Measurements from ENCODE around the gene UCN3. TPM values are rescaled to one million over a fixed set of nuclear protein-coding genes. Genes with fewer than 3 reads are reported as not detected.

Gene UCN3
- total and polyA plus RNA-seq, 2 experiments from 2014 or later: not detected

GRCh38 chr10:5390607-5391205 is 25.9 kb downstream of the UCN3 start:
- WGBS (ENCODE audit: low lambda C conversion rate, missing lambda C conversion rate): 97% methylated on average over 1 of the region's 1 CpG
- Histone ChIP-seq H4K20me1 (ENCODE audit: insufficient read depth, poor library complexity, severe bottlenecking) (no peaks in the 10 kb centered on the region), H3K36me3 (replicated peaks; ENCODE audit: insufficient read depth, low read depth) (no peaks in the 10 kb centered on the region), H3K4me3 (no peak overlapping the region), H2AFZ (no peak overlapping the region), H3K27ac (no peak overlapping the region), H3K79me2 (no peaks in the 10 kb centered on the region), H3K4me2 (no peak overlapping the region), H3K9me2 (replicated peaks; ENCODE audit: insufficient read depth) (no peaks in the 10 kb centered on the region), H3K9me3 (ENCODE audit: low read depth) (peaks cover 12% of the 10 kb centered on the region), H3K27me3 (no peaks in the 10 kb centered on the region), H3K4me1 (ENCODE audit: insufficient read depth) (no peaks in the 10 kb centered on the region)
- TF ChIP-seq, protein P1, sequence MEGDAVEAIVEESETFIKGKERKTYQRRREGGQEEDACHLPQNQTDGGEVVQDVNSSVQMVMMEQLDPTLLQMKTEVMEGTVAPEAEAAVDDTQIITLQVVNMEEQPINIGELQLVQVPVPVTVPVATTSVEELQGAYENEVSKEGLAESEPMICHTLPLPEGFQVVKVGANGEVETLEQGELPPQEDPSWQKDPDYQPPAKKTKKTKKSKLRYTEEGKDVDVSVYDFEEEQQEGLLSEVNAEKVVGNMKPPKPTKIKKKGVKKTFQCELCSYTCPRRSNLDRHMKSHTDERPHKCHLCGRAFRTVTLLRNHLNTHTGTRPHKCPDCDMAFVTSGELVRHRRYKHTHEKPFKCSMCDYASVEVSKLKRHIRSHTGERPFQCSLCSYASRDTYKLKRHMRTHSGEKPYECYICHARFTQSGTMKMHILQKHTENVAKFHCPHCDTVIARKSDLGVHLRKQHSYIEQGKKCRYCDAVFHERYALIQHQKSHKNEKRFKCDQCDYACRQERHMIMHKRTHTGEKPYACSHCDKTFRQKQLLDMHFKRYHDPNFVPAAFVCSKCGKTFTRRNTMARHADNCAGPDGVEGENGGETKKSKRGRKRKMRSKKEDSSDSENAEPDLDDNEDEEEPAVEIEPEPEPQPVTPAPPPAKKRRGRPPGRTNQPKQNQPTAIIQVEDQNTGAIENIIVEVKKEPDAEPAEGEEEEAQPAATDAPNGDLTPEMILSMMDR (IDR thresholded peaks at IDR 0.05; ENCODE audit: poor library complexity): no peak
- no peak for TF ChIP-seq EZH2phosphoT487 (IDR thresholded peaks at IDR 0.05; ENCODE audit: low read depth, severe bottlenecking, unreplicated experiment)
- no peak for TF ChIP-seq EZH2 (IDR thresholded peaks at IDR 0.05; ENCODE audit: borderline replicate concordance)
- no peak for DNase-seq (ENCODE audit: low spot score)

GRCh38 chr10:5391790-5392189 is 27.0 kb downstream of the UCN3 start:
- no peak overlapping the region for H3K27ac ChIP-seq
- no peaks in the 10 kb centered on the region for H3K4me1 ChIP-seq (ENCODE audit: insufficient read depth)
- no peak overlapping the region for H3K4me2 ChIP-seq
- TF ChIP-seq, protein P1 (IDR thresholded peaks at IDR 0.05; ENCODE audit: poor library complexity): no peak
- TF ChIP-seq EZH2phosphoT487 (IDR thresholded peaks at IDR 0.05; ENCODE audit: low read depth, severe bottlenecking, unreplicated experiment): no peak
- TF ChIP-seq EZH2 (IDR thresholded peaks at IDR 0.05; ENCODE audit: borderline replicate concordance): no peak
- 96% methylated on average over 3 of the region's 3 CpGs for WGBS (ENCODE audit: low lambda C conversion rate, missing lambda C conversion rate)
- no peak overlapping the region for H3K4me3 ChIP-seq
- H4K20me1 ChIP-seq (ENCODE audit: insufficient read depth, poor library complexity, severe bottlenecking): no peaks in the 10 kb centered on the region
- H3K9me2 ChIP-seq (replicated peaks; ENCODE audit: insufficient read depth): no peaks in the 10 kb centered on the region
- H2AFZ ChIP-seq: no peak overlapping the region
- no peaks in the 10 kb centered on the region for H3K27me3 ChIP-seq
- H3K36me3 ChIP-seq (replicated peaks; ENCODE audit: insufficient read depth, low read depth): no peaks in the 10 kb centered on the region
- no peak for DNase-seq (ENCODE audit: low spot score)
- H3K9me3 ChIP-seq (ENCODE audit: low read depth): peaks cover 12% of the 10 kb centered on the region
- H3K79me2 ChIP-seq: no peaks in the 10 kb centered on the region

GRCh38 chr10:5393529-5393928 is 28.8 kb downstream of the UCN3 start:
- no peaks in the 10 kb centered on the region for H3K9me2 ChIP-seq (replicated peaks; ENCODE audit: insufficient read depth)
- no peak overlapping the region for H3K4me3 ChIP-seq
- TF ChIP-seq EZH2 (IDR thresholded peaks at IDR 0.05; ENCODE audit: borderline replicate concordance) (no peak), EZH2phosphoT487 (IDR thresholded peaks at IDR 0.05; ENCODE audit: low read depth, severe bottlenecking, unreplicated experiment) (no peak)
- TF ChIP-seq, protein P1 (IDR thresholded peaks at IDR 0.05; ENCODE audit: poor library complexity): no peak
- no peaks in the 10 kb centered on the region for H3K4me1 ChIP-seq (ENCODE audit: insufficient read depth)
- no peak overlapping the region for H3K27ac ChIP-seq
- H3K36me3 ChIP-seq (replicated peaks; ENCODE audit: insufficient read depth, low read depth): no peaks in the 10 kb centered on the region
- no peak overlapping the region for H3K4me2 ChIP-seq
- no peaks in the 10 kb centered on the region for H3K27me3 ChIP-seq
- no peak for DNase-seq (ENCODE audit: low spot score)
- no peaks in the 10 kb centered on the region for H3K79me2 ChIP-seq
- H3K9me3 ChIP-seq (ENCODE audit: low read depth): peaks cover 12% of the 10 kb centered on the region
- no peak overlapping the region for H2AFZ ChIP-seq
- 95% methylated on average over 14 of the region's 14 CpGs for WGBS (ENCODE audit: low lambda C conversion rate, missing lambda C conversion rate)
- H4K20me1 ChIP-seq (ENCODE audit: insufficient read depth, poor library complexity, severe bottlenecking): no peaks in the 10 kb centered on the region
